B cell (primary cell): ENCODE data around the gene PIGB. TPM values are rescaled to one million over a fixed set of nuclear protein-coding genes. Genes with fewer than 3 reads are reported as not detected.

Experiments
- ATAC-seq: fragments of 200-7000 bp; cut with Tn5 transposase; one replicate; pipeline ENCODE4 v1.10.0; 2021; ENCODE audit warnings: low read depth, mild to moderate bottlenecking, moderate number of reproducible peaks, moderate library complexity
- CTCF ChIA-PET: fragments of 350-600 bp; sonication (Branson Sonifier 250); formaldehyde crosslinking; loops from one replicate; lab custom pipeline; 2021; ENCODE audit warnings: antibody characterized with exemption, inconsistent platforms; lab: Charles Lee
- POLR2A ChIA-PET: fragments of 350-600 bp; sonication (Branson Sonifier 250); formaldehyde crosslinking; loops from one replicate; lab custom pipeline; 2021; ENCODE audit warnings: antibody characterized with exemption; lab: Charles Lee
- DNase-seq: peaks from one replicate; pipeline ENCODE4 v3.0.0; 2013
- H2AFZ ChIP-seq: 2 replicates; pipeline ENCODE4 v1.6.1; 2012; ENCODE audit warnings: mild to moderate bottlenecking, low read depth, low read length; ENCODE audit not compliant: insufficient read depth, poor library complexity, severe bottlenecking
- H3K27ac ChIP-seq, 2 donors: 1 replicate in 1 of 2; 2 replicates in 1 of 2; pipeline ENCODE4 v1.5.1; 2012 to 2013; ENCODE audit warnings: low read length in 2 of 2, mild to moderate bottlenecking in 2 of 2, moderate library complexity in 1 of 2
- H3K27me3 ChIP-seq, 4 experiments: fragments of 200-600 bp in 1 of 4; sonication (generic) in 1 of 4; replicated peaks in 1 of 4; 1 replicate in 2 of 4; 2 replicates in 2 of 4; pipeline versions ENCODE4 v1.6.1 to v1.7.0; 2013 to 2016; ENCODE audit warnings: low read length in 3 of 4, mild to moderate bottlenecking in 2 of 4, mixed read lengths in 1 of 4, moderate library complexity in 1 of 4; ENCODE audit not compliant: insufficient read depth in 4 of 4, control insufficient read depth in 3 of 4; ENCODE audit errors: control extremely low read depth in 1 of 4
- H3K36me3 ChIP-seq, 2 experiments: replicated peaks in 1 of 2; 1 replicate in 1 of 2; 2 replicates in 1 of 2; pipeline versions ENCODE4 v1.6.1 to v1.7.1; 2013; ENCODE audit warnings: low read length in 1 of 2; ENCODE audit not compliant: insufficient read depth in 2 of 2, control insufficient read depth in 1 of 2; ENCODE audit errors: control extremely low read depth in 1 of 2, extremely low read depth in 1 of 2
- H3K4me1 ChIP-seq, 2 donors: fragments of 200-600 bp in 1 of 2; sonication (generic) in 1 of 2; 1 replicate in 1 of 2; 2 replicates in 1 of 2; pipeline versions ENCODE4 v1.5.1 to v1.6.1; 2013 to 2017; ENCODE audit warnings: low read length in 2 of 2; ENCODE audit not compliant: control insufficient read depth in 2 of 2, insufficient read depth in 2 of 2
- H3K4me2 ChIP-seq: replicated peaks from 2 replicates; pipeline ENCODE3; 2012; ENCODE audit warnings: mild to moderate bottlenecking, low read depth, low read length; ENCODE audit not compliant: poor library complexity, severe bottlenecking
- H3K4me3 ChIP-seq, 5 experiments: fragments of 200-600 bp in 1 of 5; sonication (generic) in 1 of 5; 1 replicate in 3 of 5; 2 replicates in 2 of 5; pipeline versions ENCODE4 v1.5.1 to v1.7.0; 2011 to 2016; ENCODE audit warnings: low read length in 4 of 5, mild to moderate bottlenecking in 4 of 5, low read depth in 2 of 5, control low read depth in 1 of 5, moderate library complexity in 1 of 5; ENCODE audit not compliant: insufficient read depth in 1 of 5; ENCODE audit errors: control extremely low read depth in 1 of 5, extremely low read depth in 1 of 5
- H3K79me2 ChIP-seq: fragments of 200-600 bp; sonication (generic); one replicate; pipeline ENCODE4 v1.6.0; 2016; ENCODE audit warnings: low read length; ENCODE audit not compliant: control insufficient read depth, insufficient read depth
- H3K9ac ChIP-seq: fragments of 200-600 bp; sonication (generic); 2 replicates; pipeline ENCODE4 v1.6.1; 2017; ENCODE audit warnings: mild to moderate bottlenecking, low read length, moderate library complexity
- H3K9me3 ChIP-seq, 3 donors: one replicate each; pipeline versions ENCODE4 v1.6.1 to v1.7.1; 2013; ENCODE audit warnings: low read length in 2 of 3; ENCODE audit not compliant: control insufficient read depth in 2 of 3, insufficient read depth in 1 of 3; ENCODE audit errors: control extremely low read depth in 1 of 3
- H4K20me1 ChIP-seq: 2 replicates; pipeline ENCODE4 v1.6.0; 2012; ENCODE audit warnings: mild to moderate bottlenecking, low read length; ENCODE audit not compliant: insufficient read depth, control insufficient read depth, poor library complexity, severe bottlenecking
- H3K27ac Mint-ChIP-seq: one replicate; pipeline ENCODE4 v1.8.0; 2021; ENCODE audit warnings: mixed read lengths
- H3K27me3 Mint-ChIP-seq: one replicate; pipeline ENCODE4 v1.8.0; 2021; ENCODE audit warnings: mixed read lengths
- H3K4me1 Mint-ChIP-seq: one replicate; pipeline ENCODE4 v1.8.0; 2021; ENCODE audit warnings: mixed read lengths
- H3K4me3 Mint-ChIP-seq: one replicate; pipeline ENCODE4 v1.8.0; 2021; ENCODE audit warnings: mixed read lengths
- H3K9me3 Mint-ChIP-seq: one replicate; pipeline ENCODE4 v1.8.0; 2022; ENCODE audit warnings: mixed read lengths; ENCODE audit not compliant: insufficient read depth
- EZH2 ChIP-seq: IDR thresholded peaks from 2 replicates; pipeline ENCODE4 v1.6.1; 2012; ENCODE audit warnings: borderline replicate concordance, low read depth, mild to moderate bottlenecking, moderate library complexity, low read length; ENCODE audit not compliant: insufficient read depth, poor library complexity, severe bottlenecking
- WGBS: methylation state at CpG from one replicate; pipeline ENCODE4 v1.1.5; 2013; ENCODE audit warnings: missing lambda C conversion rate; ENCODE audit not compliant: insufficient coverage; 5-methylcytosine and 5-hydroxymethylcytosine counted together
- intact Hi-C: fragments of 100-400 bp; cut with micrococcal nuclease; formaldehyde crosslinking; loops from one replicate; pipeline ENCODE4 v1.10.0; 2022
- polyA plus RNA-seq: library from polyadenylated mRNA; depleted of rRNA; stranded (reverse); fragments of >200 nt; gene quantifications from 2 replicates; pipeline ENCODE4 v1.2.3, GENCODE V29; 2012
- total RNA-seq, 2 donors: library from RNA; stranded (reverse); fragments of 120-200 nt in 1 of 2; gene quantifications; 1 replicate in 1 of 2; 2 replicates in 1 of 2; pipeline versions ENCODE4 v1.2.3 to v1.2.4, GENCODE V29; 2013 to 2022
- TF ChIP-seq, protein P1 (sequence below): fragments of 200-600 bp; IDR thresholded peaks from one replicate; pipeline ENCODE4 v1.8.0; 2022; ENCODE audit warnings: antibody characterized with exemption, mild to moderate bottlenecking

Gene PIGB
- total and polyA plus RNA-seq, 2 donors (not counting 1 experiment from before 2014, with no cell fraction given), result 21.1 to 41.7 TPM

DNA sequence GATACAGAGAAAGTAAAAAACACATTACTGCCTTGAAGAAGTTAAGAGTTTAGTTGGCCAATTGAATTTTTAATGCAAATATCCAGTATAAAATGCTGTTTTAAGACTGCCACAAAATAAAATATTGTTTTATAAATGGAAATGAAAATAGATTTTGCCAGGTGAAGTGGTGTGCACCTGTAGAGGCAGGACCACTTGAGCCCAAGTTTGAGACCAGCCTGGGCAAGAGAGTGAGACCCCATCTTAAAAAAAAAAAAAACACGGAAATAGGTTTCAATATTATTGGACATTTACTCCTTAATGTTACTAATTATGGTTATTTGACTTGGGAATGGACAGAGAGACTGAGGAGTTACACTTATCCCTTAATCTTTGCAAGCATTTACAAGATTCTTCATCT, 1.9 kb downstream of the PIGB start:
- POLR2A ChIA-PET, result no interaction called here
- Histone ChIP-seq H3K4me2 (peak overlapping the region; percentile 81), H4K20me1 (no peaks in the 10 kb centered on the region), H3K9me3 (no peaks in the 10 kb centered on the region), H3K27me3 (no peaks in the 10 kb centered on the region), H3K79me2 (peaks cover 73% of the 10 kb centered on the region), H3K4me3 (no peak overlapping the region), H3K36me3 (peaks cover 1 to 6% of the 10 kb centered on the region in 2 experiments), H3K27ac (no peak overlapping the region), H2AFZ (no peak overlapping the region), H3K4me1 (peaks cover 28 to 44% of the 10 kb centered on the region in 2 donors), H3K9ac (no peak overlapping the region)
- TF ChIP-seq EZH2, result no peak
- TF ChIP-seq, protein P1, sequence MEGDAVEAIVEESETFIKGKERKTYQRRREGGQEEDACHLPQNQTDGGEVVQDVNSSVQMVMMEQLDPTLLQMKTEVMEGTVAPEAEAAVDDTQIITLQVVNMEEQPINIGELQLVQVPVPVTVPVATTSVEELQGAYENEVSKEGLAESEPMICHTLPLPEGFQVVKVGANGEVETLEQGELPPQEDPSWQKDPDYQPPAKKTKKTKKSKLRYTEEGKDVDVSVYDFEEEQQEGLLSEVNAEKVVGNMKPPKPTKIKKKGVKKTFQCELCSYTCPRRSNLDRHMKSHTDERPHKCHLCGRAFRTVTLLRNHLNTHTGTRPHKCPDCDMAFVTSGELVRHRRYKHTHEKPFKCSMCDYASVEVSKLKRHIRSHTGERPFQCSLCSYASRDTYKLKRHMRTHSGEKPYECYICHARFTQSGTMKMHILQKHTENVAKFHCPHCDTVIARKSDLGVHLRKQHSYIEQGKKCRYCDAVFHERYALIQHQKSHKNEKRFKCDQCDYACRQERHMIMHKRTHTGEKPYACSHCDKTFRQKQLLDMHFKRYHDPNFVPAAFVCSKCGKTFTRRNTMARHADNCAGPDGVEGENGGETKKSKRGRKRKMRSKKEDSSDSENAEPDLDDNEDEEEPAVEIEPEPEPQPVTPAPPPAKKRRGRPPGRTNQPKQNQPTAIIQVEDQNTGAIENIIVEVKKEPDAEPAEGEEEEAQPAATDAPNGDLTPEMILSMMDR, result no peak
- DNase-seq (no peak), ATAC-seq (no peak)
- Mint-ChIP-seq H3K4me1 (peaks cover 56% of the 10 kb centered on the region), H3K27me3 (no peaks in the 10 kb centered on the region), H3K27ac (no peak overlapping the region), H3K9me3 (no peaks in the 10 kb centered on the region), H3K4me3 (peak overlapping the region; percentile 23)
- CTCF ChIA-PET, result no interaction called here
- WGBS, result no CpG with 5 or more reads among the region's 1 CpG
- intact Hi-C loops, result no loop called here

DNA sequence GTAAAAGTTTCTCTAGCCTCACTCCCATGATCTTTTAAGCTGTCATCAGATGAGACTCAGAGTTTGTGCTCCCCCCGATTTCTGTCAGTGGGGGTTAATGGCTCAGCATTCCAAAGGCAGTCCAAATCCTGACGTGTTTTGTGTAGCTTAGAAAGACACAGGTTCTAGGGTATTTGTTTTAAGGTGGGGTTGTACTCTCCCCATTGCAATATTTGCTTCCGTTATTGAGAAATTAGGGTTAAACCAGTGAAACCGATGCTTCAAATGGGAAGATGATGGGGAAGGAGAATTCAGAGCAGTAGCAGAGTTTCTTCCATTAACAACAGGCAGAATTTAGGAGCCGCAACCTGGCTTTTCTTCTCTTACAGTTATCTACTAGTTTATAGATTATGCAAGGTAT, 3.4 kb downstream of the PIGB start:
- no peaks in the 10 kb centered on the region for H3K27me3 ChIP-seq
- ATAC-seq, result no peak
- H4K20me1 ChIP-seq, result no peaks in the 10 kb centered on the region
- no peak overlapping the region for H3K4me2 ChIP-seq
- Mint-ChIP-seq H3K27ac (peak overlapping the region; percentile 7), H3K4me1 (peaks cover 50% of the 10 kb centered on the region), H3K4me3 (no peak overlapping the region), H3K27me3 (no peaks in the 10 kb centered on the region), H3K9me3 (no peaks in the 10 kb centered on the region)
- peaks cover 1 to 9% of the 10 kb centered on the region in 2 experiments for H3K36me3 ChIP-seq
- H3K4me3 ChIP-seq, result no peak overlapping the region
- no peak for DNase-seq
- H3K27ac ChIP-seq, result no peak overlapping the region
- TF ChIP-seq EZH2, result no peak
- TF ChIP-seq, protein P1, result no peak
- H3K79me2 ChIP-seq, result peaks cover 65% of the 10 kb centered on the region
- ChIA-PET POLR2A (no interaction called here), CTCF (no interaction called here)
- WGBS, result 100% methylated on average over 1 of the region's 5 CpGs
- peaks cover 27 to 44% of the 10 kb centered on the region in 2 donors for H3K4me1 ChIP-seq
- intact Hi-C loops, result no loop called here
- H2AFZ ChIP-seq, result no peak overlapping the region
- H3K9ac ChIP-seq, result no peak overlapping the region
- no peaks in the 10 kb centered on the region for H3K9me3 ChIP-seq
